HG03139 (cell line): Measurements from ENCODE around the gene GOSR2.
"Not testable (repeated sequence)": the region's sequence is repeated elsewhere in the genome, so short reads cannot be mapped to it uniquely, and the experiment has no call there.

Experiments
- ATAC-seq: cut with Tn5 transposase; IDR thresholded peaks from one replicate; pipeline ENCODE4 v1.9.1; 2021; ENCODE audit not compliant: unreplicated experiment

The GOSR2 gene

DNA sequence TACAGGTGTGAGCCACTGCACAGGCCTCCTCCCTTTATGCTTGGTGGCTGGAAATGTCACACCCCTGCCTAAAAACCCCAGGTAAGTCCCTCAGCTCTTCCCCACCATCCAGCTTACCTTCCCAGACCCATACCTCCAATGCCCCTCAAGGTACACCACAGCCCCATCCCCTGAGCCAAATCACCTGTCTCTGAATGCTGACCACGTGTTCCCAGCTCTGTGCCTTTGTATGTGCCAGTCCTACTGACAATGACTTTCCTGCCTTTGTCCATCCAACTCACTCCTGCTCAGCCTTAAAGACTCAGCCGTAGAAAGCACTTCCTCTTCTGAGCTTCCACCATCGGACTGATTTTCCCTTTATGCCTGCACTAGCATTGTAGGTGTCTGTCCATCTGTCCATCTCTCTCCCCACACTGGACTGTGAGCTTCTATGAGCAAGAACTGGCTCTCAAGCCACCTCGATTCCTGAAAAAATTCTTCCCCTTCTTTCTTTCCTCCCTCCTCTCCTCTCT lies 30.7 kb upstream of the GOSR2 start:
- no peak for ATAC-seq

DNA sequence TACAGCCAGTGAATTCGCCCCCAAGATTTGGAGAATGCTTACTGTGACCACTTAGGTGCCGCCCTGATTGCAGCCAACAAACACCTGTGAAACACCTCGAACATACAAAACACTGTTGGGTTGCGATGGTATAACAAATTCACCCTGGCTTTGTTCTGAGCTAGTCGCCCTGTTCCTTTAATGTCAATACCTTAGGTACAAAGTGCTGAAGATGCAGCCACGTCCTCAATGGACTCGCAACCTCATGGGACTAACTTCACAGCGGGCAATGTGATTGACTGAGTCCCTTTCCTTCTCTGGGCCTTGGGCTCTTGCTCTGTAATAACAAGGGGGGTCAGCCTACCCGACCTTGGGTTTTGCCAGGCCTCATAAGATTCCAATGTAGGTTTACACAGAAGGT lies 28.9 kb upstream of the GOSR2 start:
- no peak for ATAC-seq

DNA sequence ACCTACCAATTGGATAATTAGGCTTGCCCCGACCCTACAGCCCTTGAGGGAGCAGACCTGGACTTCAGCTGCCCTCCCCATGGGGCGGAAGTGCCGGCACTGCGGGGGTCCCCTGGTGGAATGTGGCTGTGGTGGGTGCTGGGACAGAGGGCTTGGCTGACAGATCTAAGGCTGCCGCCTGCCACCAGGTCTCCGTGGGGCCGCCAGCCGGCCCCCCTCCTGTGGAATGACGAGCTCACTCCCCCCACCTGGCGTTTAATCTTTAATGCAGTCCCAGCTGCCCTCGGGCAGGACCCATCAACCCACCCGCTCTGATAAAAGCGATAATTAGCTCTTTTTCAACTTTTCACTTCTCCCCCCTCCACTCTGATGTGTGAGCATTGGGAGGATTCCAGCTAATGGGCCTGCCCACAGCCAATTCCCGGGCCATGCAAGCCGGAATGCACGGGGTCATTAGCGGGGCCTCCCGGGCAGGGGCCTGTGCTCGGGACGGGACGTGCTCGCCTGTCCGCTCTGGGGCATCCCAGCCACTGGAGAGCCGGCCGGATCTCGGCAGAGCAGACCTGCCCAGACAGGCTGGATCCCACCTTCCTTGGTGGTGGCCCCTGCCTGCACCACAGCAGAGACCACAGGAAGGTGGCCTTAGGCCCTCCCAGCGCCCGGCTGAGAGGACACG lies 28.3 kb upstream of the GOSR2 start:
- no peak for ATAC-seq

DNA sequence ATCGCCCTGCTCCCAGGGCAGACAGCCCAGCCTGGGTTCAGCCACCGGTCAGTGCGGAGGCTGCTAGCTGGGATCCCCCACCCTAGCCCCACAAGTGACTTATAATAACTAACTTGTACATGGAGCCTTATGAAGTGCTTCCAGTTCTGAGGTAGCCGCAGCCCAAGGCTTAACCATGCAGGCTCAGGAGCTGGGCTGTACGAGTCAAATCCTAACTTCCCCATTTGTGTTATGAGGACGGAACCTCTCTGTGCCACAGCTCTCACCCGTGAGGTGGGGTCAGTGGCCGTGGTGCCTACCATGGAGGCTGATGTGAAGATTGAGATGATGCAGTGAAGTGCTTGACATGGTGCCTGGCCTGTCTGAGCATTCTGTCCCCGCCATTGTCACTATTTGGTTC lies 27.8 kb upstream of the GOSR2 start:
- ATAC-seq: no peak

DNA sequence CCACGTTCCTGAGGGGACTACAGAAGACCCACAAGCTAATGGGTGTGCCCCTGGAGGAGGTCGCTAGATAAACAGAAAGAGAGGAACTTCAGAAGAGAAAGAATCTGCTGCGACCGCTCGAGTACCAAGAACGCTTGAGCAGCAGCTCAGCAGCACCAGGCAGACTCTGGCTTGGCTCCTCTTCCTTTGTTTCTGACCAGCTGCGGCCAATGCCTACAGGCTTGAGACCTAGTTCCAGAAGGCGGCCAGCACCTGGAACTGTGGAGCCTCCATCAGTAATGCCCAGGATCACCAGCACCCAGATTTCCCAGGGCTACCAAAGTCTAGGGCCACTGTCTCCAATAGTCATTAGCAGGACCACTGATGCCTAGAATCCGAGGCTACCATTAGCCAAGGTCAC lies 26.0 kb upstream of the GOSR2 start:
- ATAC-seq: no peak

DNA sequence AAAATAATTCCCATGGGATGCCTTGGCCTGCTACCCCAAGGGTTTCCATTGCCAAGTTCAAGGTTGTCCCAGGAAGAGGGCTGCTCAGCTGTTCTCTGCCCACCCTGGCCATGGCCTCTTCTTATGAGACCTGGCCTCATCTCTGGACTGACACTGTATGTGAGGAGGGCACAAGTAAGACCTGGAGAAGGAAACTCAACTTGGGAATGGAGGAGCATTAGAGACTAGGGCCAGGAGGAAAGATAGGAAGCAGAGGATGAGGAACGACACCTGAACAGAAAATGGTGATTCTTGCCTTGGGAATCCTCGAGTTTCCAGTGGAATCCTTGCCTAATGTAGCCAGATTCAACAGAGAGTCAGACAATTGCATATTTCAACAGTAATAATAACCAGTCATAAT lies 24.6 kb upstream of the GOSR2 start:
- ATAC-seq: no peak

DNA sequence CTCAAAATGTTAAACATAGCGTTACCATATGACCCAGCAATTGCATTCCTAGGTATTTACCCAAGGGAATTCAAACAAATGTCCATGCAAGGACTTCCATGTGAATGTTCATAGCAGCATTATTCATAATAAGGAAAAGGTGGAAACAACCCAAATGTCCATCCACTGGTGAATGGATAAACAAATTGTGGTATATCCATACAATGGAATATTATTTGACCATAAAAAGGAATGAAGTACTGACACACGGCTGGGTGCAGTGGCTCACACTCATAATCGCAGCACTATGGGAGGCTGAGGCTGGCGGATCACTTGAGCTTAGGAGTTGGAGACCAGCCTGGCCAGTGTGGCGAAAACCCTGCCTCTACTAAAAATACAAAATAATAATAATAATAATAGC lies 24.1 kb upstream of the GOSR2 start:
- no peak for ATAC-seq

DNA sequence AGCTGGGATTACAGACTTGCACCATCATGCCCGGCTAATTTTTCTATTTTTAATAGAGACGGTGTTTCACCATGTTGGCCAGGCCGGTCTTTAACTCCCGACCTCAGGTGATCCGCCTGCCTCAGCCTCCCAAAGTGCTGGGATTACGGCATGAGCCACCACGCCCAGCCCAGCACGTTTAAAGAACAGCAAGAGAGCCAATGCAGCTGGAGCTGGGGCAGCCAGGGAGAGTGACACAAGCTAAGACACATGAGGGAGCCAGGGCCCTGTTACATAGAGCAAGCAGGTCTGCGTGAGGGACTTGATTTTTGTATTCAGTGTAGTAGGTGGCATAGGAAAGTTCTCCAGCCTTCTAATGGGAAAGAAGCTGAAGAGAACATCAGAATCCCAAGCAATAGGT lies 21.7 kb upstream of the GOSR2 start:
- no peak for ATAC-seq

DNA sequence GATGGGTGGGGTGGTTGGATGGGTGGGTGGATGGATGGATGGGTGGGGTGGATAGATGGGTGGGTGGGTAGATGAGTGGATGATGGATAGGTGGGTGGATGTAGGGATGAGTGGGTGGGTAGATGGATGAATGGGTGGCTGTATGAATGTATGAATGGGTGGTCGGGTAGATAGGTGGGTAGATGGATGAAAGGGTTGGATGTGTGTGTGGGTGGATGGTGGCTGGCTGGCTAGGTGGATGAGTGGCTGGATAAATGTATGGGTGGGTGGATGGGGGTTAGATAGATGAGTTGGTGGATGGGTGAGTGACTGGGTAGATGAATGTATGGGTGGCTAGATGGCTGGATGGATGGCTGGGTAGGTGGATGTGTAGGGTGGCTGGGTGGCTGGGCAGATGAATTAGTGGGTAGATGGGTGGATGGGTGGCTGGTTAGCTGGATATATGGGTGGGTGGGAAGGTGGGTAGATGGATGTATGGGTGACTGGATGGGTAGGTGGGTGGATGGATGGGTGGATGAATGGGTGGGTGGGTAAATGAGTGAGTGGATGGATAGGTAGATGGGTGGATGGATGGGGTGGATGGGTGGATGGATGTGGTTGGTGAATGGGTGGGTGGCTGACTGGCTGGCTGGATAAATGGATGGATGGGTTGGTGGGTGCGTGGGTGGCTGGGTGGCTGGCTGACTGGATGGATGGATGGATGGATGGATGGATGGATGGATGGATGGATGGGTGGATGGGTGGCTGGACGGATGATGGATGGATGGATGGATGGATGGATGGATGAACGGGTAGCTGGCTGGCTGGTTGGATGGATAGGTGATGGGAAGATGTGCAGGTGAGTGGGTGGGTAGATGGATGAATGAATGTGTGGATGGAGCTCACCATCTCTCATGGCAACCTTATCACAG lies 18.9 kb upstream of the GOSR2 start:
- ATAC-seq: no peak

DNA sequence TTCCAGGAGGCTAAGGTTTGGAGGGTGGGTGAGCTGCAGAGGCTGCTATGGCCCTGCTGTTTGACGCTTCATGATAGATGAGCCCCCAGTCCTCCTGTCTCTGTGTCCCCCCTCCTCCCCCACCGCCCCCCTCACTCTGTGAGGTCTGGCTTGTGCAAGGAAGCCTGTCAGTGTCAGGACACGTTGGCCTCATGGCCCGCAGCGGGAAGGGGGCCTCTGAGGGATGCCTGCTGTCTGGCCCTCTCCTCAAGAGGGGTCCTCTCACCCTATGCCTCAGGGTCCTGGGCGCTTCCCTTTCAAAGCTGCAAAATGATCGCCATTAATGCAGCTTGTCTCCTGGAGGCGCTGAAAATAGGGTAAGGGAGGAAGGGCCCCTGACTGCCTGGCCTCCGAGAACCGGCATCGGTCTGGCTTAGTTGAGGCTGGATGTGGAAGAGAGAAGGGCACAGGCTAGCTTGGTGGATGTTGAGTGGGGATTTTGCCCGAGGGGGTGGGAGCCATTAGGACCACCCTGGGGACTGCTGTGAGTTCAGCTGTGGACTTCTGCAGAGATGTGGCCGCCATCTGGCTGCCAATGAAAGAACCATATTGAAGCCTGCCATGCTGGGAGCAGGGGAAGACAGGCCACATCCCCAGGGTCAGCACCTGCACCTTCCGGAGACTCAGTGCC lies 14.8 kb upstream of the GOSR2 start:
- no peak for ATAC-seq

DNA sequence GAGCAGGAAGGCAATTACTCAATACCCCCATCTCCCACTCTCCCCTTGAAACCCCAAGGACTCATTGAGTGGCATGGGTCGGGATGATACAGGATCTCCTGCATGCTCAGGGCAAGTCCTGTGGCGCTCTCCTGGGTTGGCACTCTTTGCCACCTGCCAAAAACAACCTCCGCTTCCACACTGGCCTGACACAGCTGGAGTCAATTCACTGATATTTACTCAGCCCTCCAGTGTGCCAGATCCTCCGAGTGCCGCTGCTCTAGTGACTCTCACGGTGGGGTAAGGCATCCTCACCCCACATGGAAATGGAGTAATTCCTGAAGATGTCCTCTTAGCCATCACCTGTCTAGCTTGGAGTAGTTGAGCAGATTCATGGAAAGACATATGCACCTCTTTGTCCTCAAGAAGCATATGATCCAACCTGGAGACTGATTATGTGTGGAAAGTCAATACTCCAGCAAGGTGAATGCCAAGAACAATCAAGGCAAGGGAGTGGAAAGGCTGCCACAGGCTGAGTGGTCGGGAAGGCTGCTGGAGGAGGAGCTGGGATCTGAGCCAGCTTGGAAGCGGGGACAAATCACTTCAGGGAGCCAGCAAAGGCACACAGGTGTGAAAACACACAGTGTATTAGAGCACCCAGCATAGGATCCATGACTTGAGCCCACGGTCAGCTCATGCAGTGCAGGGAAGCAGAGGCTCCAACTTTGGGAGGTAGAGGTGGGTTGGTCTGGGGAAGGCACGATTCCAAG lies 12.6 kb upstream of the GOSR2 start:
- ATAC-seq: no peak

DNA sequence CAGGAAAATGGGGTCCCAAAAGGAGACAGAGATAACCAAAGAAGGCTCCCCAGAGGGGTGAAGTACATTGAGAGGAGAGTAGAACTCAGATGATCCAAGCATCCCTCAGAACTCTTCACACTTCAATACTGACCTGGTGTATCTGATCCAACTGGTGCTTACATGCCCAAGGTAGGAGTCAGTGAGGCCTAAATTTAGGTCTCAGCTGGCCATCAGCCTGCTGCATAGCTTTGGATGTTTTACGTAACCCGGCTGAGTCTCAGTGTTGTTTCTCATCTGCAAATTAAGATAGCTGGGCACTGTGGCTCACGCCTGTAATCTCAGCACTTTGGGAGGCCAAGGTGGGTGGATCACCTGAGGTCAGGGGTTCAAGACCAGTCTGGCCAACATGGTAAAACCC lies 11.6 kb upstream of the GOSR2 start:
- ATAC-seq: no peak

DNA sequence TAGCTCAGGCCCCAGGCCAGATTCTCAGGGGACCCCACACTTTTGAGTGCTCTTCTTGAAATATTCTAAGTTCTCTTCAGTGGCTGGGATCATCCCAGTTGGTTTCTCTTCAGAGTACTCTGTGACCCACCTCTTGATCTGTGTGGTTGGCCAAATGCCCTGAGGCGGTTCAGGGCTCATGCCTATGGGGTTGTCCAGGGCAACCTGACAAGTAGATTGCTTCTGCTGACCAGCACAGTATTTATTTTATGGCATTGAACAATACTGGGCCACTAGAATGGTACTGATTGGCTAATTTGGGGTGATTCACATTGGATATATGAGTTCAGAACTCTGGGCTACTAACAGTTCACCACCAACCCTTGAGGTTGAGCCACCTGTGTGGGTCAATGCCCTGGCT lies 7.4 kb upstream of the GOSR2 start:
- ATAC-seq: no peak

DNA sequence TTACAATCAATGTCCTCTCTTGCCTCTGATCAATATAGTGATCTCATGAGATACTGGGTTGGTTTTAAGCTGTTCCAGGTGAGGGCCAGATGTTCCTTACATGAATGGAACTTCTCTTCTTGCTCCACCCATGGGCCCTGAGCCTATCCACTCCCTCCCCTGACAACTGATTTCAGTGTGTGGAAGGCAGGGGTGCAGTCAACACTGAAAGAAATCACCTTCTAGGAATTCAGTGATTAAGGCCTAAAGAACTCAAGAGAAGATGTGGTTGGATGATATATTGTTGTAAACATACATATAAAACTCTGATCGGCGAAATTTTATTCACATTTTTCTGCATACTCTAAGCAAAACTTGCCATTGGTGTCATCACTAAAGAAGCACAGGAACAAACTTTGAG lies 6.7 kb upstream of the GOSR2 start:
- ATAC-seq: no peak

DNA sequence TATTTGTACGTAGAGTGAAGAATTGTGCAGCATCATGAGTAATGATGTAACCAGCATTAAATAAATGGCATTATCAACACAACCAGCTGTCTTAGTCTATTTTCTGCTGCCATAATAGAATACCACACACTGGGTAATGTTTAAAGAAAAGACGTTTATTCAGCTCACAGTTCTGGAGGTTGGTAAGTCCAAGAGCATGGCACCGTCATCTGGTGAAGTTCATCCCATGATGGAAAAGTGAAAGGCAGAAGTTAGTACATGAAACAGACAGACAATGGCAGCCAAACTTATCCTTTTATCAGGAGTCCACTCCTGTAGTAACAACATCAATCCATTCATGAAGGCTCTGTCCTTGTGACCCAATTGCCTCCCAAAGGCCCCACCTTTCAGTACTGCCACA lies 6.3 kb upstream of the GOSR2 start:
- ATAC-seq: no peak

DNA sequence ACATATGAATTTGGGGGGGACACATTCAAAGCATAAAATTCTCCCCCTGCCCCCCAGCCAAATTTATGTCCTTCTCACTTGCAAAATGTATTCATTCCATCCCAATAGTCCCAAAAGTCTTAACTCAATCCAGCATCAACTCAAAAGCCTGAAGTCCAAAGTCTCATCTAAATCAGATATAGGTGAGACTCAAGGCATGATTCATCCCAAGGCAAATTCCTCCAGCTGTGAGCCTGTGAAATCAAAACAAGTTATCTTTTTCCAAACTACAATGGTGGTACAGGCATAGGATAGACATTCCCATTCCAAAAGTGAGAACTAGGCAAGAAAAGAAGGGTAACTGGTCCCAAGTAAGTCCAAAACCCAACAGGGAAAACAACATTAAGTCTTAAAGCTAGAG lies 5.9 kb upstream of the GOSR2 start:
- ATAC-seq: no peak

DNA sequence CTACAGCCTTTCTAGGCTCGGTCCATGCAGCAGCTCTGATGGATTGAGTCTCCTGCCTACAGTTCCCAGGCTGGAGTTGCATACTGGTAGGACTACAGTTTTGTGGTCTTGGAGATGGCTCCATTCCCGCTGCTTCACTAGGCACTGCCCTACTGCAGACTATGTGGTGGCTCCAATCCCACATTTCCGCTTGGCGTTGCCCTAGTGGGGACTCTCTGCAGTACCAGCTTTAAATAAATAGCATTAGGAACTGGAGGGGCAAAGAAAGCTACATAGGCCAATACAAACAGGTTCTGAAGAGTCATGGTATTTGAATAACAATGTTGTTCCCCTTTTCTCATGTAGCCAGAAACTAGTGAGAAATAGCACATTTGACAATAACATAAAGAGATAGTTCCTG lies 5.4 kb upstream of the GOSR2 start:
- no peak for ATAC-seq

DNA sequence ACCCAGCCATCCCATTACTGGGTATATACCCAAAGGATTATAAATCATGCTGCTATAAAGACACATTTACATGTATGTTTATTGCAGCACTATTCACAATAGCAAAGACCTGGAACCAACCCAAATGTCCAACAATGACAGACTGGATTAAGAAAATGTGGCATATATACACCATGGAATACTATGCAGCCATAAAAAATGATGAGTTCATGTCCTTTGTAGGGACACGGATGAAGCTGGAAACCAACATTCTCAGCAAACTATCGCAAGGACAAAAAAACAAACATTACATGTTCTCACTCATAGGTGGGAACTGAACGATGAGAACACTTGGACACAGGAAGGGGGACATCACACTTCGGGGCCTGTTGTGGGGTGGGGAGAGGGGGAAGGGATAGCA lies 998 bp upstream of the GOSR2 start:
- not testable (repeated sequence) for ATAC-seq

DNA sequence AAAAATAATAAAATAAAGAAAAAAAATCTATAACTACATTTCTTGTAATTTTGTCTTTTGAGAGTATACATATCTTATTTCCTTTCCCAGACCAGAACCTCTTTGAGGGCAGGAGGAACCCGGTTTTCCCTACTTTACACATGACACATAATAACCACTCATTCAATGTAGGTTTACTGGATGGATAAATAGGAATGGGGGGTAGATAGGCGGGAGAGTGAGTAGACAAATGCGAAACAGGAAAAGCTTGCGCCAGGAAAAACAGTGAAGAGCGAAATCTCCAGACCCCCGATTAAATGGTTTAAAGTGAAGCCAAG lies 515 bp upstream of the GOSR2 start:
- no peak for ATAC-seq

DNA sequence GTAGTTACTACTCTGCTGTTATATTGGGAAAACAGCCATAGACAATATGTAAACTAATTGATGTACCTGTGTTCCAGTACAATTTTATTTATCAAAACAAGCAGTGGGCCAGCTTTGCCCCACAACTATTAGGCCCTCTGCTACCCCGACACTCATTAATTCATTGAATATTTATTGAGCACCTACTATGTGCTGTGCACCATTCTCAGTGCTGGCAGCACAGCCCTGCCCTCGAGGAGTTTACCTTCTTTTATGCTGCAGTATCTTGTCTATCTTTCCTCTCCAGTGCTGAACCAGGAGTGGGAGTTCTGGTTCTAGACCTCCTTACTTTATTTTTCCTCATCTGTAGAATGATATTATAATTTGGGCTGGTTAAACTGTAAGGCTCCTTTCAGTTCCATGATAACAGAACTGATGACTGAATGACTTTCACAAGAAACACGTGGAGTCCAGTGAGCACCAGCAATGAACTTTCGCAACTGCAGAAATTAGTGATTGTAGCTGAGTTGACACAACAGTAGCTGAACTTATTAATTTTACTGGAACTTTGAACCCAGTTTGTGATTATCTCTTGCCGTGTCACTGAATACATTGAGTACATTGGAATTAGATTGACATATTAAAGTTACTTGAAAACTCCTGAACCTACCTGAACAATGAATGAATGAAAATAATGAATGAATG lies 2.4 kb downstream of the GOSR2 start:
- ATAC-seq: no peak
